Activated CD4-positive, alpha-beta T cell treated with anti-CD3 and anti-CD28 coated beads for 48 hours (primary cell): ENCODE results near the gene STPG4.

Source experiments
- DNase-seq: peaks from one replicate; pipeline ENCODE4 v3.0.0-alpha.2; 2020

STPG4 gene

DNA sequence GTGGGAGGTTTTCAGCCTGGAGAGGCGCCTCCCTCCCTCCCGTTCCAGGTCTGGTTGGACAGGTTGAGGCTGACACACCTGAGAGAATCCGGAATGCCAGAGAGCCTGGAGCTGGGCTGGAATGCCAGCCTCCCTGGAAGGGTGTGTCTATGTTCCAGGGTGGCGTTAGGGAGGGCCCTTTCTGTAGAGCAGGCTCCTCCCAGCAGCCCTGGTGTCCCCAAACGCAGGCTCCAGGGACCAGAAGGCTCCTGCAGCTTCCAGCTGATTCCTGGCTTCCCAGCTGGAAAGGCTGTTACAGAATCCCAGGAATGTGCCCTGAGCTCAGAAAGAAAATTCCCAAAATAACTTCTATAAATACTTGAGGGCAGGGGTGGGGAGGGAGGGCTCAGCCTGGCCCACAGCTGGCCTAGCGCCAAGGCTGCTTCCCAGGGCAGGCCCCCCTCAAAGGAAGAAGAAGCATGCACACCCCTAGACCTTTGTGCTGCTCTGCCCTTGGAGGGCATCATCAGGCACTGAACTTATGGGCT, 85.4 kb downstream of the STPG4 start:
- DNase-seq, result no peak

DNA sequence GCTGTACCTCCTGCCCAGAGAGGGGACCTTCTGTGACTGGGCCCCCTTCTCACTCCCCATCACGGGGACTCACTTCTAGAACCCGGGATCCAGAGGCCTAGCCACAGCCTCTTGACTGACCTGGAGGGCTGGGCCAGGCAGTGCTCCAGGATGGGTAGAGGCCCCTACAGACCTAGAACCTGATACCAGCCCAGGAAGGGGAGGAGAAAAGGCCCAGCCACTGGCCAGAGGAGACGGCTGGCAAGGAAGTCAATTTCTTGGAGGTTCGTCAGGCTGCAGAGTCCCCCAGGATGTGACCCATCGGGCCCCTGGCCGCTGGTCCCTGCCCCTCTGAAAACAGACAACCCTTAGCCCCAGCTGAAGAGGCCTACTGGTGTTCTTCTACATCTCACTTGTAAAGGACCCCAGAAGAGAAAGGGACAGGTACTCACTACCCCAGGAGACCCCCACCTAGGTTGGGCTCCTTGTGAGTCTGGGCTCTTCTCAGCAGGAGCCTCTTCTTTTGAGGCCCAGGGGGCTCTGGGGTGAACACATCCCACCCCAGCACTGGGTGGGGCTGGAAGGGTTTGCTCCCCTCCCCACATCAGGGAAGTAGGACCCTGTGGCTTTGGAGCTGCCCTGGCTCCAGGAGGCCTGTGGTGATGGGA, 86.0 kb downstream of the STPG4 start:
- no peak for DNase-seq

DNA sequence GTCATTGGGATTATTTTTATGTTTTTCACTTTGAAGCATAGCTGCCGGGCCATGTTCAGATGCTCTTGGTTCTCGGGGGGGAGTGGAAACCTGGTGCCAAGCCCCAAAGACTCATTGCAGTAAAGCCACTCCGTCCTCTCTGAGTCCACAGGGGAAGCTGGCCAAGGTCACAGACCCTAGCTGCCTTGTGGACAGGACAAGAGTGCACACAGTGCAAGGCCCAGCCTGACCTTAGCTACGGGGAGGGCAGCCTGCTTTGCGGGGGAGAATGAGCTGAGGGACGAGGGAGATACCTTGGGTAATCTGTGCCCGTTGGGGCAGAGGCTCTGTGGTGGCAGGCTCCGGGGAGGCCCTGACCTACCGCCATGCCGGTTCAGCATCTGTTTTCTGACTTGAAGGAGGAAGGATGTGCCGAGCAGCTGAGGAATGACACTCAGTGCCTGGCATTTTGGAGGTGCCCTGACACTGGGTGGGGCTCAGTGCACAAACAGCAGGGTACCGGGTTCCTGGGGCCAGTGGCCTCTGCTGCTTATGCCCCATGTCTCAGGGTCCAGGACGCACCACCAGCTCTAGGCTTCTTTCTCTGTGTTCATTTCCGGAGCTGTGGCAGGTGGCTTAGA, 87.2 kb downstream of the STPG4 start:
- no peak for DNase-seq

DNA sequence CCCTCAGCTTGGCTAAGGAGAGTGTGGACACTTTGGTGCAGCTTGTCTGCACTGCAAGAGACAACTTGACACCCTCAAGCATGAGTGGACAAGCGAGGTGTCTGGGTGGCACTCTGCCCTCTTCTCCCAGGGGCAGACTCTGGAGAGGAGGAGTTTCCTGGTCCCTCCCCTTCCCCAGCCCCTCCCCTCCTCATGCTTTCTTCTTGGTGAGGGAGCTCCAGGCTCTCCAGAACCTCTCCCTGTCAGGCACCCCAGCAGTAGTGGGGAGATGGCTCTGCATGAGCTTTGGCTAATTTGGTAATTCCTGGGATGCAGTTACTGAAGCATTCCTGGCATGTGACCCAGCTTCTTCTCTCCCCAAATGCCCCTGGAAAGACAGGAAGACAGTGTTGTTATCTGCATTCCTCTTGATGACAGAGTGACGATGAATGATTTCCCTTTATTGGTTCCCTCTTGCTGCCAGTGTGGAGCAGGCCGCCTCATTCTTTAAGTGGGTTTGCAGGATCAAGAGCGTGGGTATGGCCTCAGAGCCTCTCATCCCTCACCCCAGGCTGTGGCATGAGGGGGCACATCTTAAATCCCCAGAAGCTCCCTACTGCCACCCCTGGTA, 89.2 kb downstream of the STPG4 start:
- DNase-seq, result no peak

DNA sequence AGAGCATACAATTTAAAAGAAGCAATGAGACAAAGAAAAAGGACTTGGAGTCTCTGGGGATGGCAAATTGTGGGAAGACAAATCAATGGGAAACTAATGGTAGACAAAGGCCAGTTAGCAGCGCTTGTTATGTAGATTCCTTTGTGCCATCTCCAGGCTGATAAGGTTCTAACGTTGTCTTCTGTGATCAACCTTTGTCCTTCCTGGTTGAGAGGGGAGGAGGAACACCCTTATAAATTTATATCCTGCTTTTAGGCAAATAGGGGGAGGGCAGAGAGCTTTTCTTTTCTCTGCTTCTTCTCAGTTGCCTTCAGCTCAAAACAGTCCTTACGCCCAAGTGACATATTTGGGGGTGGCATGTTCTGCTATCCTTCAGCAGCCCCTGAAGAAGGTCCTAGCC, 89.8 kb downstream of the STPG4 start:
- DNase-seq, result no peak

DNA sequence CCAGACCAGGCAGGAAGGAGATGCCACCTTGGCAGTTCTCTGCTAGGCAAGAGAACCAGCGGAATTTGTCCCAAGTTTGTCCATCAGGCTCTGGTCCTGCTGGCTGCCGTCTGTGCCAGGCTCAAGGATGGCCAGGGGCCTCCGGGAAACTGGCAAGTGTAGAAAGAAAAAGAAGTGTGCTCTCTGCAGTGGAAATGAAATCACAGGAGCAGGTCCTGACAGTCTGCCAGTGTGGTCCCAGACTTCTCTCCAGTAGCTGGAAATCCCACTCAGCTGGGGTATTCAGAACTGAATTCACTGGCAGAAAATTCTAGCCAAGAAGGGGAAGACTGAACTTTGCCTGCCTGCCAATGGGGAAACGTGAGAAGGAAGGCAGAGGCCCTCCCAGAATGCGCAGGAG, 91.0 kb downstream of the STPG4 start:
- no peak for DNase-seq

DNA sequence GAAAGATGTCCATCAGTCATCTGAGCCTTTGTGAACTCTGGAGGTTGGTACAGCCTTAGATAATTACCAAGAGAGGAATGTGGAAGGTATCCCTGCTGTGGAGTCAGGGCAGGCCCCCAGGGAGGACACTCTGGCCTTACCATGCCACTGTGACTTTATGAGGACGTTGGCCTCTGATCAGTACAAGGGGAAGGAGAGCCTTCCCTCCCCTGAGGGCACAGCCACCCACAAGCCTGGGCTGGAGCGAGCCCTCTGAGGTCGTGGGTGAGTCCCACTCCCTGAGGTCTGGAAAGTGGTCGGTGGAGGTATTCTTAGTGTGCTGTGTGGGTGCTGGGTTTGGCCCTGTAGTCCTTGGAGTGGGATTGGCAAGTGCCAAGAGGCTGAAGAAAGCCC, 91.6 kb downstream of the STPG4 start:
- DNase-seq, result no peak

DNA sequence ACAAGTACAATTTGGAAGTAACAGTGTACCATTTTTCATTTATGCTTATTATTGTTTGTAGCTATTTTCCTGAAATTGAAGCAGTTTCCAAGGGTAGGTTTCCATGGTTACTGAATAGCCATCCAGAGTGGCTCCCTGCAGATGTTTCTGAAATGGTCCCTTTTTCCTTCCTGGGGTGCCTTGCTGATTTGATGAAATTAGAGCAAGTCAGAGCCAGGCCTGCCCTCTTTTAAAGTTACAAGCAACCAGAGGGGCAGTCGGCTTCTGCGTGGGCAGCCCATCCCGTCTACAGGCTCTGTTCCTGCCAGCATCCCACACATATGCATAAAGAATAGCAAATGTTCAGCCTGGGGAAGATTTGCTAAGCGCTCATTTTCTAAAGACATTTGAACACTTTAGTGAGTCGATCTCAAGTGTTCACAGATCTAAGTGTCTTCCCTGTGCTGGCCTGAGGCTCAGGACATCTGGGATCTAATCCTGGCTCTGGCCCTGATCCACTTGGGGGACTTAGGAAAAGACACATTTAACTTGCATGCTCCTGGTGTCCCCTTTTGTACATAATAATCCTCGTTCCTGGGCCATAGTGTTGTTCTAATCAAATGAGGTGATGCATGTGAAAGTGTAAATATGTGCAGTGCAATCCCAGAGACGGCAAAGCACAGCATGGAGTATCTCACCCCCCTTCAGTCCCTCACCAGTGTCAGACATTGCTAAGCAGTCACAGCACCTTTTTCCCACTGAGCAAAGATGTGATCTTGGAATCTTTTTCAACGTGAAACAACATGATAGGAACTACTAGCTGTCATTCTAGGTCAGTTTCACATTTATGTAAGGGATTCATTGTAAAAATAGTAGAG, 92.2 kb downstream of the STPG4 start:
- no peak for DNase-seq

DNA sequence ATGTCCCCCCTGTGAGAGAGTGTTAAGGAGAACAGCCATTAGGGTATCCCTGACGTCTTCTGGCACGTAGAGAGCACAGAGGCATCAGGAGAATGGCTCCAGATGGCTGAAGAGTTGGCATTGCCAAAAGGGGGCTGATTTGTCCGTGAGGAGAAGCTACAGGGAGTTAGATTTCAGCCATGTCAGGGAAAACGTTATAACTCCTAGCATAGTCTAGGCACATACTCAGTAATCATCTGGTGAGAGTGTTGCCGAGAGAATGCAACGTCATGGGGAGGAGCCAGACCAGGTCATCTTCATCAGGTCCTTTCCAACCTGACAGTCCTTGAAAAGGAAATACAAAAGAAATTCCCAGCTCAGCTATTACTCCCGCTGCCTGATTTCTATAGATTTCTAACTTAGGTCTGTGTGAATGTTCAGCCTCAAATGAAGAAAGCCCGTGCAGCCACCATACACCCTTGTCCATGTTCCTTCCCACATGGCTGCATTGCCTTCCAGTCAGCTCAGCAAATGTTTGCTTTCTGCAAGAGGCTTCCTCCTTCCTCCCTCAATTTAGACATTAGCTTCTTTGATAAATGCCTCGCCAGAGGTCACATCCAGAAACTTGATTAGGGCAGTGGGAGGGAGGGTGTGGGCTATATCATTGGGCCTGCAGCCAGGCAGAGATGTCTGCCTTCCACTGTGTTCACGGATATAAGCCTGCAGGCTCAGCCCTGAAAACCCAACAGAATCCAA, 93.0 kb downstream of the STPG4 start:
- DNase-seq, result no peak

DNA sequence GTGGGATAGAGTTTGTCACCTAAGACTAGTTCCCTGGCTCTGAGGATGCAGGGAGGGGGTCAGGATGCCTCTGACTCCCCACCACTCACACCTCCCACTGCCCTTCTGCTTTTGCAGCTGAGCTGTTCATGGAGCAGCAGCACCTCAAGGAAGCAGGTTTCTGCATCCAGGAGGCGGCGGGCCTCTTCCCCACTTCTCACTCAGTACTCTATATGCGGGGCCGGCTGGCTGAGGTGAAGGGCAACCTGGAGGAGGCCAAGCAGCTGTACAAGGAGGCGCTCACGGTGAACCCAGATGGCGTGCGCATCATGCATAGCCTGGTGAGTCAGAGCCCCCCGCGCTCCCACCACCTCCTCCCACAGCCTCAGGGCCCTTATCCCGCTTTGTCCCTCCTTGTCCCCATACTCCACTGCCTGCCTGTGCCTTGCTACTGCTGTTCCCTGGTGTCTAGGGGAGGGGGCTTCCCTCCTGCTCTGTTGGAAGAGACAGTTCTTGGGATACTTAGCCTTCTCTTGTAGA, 94.4 kb downstream of the STPG4 start:
- no peak for DNase-seq

DNA sequence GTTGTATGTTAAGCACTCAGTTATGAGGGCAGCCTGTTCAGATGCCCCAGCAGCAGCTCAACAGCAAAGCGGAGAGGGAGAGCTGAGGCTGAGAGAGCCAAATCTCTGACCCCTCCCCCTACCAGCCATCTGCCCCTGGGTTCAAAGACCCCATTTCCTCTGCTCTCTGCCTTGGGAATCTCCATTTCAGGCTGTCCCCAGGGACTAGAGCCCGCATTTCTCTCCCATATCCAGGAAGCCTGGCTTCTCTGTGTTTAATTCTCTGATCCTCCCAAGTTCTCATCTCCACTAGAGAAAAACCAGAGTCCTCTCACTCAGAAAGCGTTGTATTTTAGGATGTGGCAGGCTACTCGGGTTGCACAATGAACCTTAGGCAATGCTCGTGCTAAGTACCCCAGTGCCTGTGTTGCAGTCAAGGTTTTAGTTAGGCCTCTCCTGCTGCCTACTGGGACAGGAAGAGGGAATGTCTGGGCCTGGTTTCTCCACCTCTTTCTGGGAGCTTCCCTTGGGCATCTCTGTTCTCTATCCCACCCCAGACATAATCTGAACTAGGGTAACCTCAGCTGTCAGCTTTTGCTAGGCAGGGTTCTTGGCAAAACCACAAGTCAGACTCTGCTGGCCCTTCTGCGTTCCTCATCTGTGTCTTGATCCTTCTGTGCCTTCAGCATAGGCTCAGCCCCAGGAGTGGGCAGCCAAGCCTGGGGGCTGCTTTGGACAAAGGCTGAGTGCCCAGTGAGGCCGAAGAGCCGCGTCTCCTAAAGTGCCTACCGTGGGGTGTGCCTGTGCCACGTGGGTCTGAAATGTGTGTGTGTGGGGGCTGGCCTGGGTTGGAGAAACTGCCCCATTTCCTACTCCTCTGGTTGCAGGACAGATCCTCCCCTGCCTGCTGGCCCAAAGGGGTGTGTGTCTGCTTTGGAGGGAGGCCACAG, 96.8 kb downstream of the STPG4 start:
- DNase-seq, result no peak

DNA sequence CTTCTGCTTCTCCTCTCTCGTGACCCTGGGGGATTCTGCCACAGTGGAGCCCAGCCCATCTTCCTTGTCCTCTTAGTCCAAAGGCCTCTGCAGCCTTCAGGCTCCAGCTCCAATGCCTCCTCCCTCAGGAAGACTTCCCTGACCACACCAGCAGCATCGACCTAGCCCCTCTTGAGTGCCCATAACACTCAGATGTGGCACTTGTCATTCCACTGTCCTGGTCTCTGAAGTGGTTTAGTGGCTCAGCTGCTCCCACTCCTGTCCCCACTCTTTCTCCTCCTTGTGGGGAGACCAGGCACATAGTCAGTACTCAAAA, 97.5 kb downstream of the STPG4 start:
- DNase-seq, result no peak

DNA sequence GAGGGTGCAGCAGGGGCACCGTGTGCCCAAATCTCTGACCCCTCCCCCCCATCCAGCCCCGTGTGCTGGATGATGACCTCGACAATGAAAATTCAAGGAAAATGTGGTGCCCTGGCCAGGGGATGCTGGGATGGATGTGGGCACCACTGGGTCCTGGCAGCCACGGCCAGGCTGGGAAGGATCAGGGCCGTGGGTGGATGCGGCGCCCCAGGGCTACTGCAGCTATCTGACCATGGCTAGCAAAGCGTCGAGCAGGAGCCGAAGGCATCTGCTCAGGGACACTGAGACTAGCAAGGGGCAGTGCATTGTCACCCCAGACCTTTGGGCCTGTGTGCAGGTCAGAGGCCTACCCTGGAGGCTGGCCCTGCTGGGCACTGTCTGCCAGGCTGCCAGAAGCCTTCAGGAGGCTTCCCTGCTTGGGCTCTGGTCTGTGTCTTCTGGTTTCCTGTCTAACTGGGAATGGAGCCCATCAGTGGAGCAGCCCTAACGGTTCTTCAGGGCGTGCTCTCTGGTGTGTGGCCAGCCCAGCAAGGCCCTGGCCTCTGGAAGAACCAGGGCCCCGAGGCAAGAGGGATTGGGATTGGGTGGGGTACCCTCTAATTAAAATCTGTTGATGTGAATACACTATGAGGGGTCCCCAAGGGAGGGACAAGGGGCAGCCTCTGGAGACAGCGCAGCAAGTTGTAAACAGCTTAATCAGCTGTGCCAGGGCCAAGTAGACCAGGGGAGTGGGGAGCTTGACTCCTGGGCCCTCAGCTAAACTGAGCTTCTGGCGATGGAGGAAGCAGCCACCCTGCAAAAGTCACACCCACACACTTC, 98.0 kb downstream of the STPG4 start:
- no peak for DNase-seq

DNA sequence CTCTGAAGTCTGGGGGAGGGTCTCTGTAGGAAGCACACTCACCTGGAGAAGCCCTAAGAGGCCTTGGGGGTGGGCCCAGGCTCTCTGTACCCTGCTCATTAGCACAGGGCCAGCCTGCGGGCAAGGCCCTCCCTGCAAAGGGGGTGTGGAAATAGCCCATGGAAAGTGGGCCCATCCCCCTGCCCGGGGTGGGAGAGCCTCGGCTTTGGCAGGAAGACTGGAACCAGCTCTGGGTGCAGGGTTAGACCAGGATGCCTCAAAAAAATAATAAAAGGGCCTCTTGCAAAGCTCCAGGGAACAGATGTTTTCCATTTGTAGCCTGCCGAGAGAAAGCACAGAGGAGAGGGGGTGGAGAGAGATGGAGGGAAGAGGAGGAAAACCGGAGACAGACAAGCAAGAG, 98.7 kb downstream of the STPG4 start:
- DNase-seq, result no peak

DNA sequence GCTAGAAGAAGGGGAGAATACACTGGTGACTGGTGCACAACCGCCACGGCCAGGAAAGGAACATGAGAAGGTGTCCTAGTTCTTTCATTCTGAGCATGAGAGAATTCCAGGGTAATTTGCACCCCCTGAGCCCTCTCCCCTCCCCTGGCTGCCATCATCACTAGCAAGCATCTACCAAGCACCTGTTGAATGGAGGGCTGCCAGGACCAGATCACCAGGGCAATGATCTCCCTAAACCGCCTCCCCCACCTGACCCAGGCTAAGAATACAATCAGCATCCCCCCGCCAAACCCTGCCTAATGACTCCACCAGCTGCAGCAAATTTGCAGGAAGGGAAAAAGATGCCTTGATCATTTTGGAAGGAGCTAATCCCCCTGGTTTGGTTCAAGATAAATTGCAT, 100.2 kb downstream of the STPG4 start:
- no peak for DNase-seq

DNA sequence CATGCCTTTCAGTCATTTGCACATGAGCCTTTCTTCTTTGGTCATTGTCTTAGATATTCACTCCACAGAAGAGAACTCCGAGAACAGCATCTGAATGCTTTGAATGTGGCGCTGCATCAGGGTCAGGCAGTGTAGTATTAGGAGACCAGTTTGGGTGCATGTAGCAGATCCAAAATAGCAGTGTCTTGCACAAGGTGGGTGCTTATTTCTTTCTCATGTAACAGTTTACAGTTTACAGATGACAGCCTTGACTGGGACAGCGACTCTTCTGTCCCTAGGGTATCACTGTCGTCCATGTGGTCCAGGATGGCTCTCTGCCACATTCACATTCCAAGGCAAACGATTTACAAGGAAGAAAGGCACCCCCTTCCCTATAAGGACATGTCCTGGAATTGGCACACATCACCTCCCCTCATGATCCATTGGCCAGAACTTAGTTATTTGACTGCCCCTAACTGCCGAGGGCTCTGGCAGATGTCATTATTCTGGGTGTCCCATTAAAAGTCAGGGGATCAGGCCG, 101.0 kb downstream of the STPG4 start:
- DNase-seq, result no peak

DNA sequence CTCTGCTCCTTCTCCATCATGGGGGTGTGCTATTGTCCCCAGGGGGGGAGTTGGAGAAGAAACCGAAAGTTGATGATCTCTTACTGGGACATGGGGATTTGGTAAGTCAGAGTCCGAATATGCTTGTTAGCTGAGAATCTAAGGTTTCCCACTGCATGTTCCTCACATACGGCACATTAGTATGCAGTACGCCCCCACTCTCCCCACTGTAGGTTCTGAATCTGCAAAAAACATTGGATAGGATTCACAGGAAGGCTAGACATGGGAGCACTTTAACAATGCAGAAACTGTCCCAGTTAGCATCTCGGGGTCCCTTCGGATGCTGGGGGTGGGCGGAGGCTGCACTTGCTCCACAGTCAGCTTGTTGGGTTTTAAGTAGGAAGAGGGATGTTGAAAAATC, 102.3 kb downstream of the STPG4 start:
- DNase-seq, result no peak

DNA sequence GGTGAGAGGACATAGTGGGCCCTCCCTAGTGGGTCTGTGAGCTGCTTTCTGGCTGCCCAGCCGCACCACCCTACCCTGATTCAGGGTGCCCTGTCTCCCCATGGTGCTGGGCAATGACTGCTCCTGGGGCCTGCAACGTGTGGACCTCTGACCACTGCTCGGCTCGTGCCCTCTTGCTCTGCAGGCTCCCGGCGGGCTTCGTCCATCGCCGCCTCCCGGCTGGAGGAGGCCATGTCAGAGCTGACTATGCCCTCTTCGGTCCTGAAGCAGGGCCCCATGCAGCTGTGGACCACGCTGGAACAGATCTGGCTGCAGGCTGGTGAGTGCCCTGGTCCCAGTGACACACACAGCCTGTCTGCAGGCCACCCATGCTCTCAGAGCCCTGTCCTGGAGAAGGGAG, 103.5 kb downstream of the STPG4 start:
- no peak for DNase-seq

DNA sequence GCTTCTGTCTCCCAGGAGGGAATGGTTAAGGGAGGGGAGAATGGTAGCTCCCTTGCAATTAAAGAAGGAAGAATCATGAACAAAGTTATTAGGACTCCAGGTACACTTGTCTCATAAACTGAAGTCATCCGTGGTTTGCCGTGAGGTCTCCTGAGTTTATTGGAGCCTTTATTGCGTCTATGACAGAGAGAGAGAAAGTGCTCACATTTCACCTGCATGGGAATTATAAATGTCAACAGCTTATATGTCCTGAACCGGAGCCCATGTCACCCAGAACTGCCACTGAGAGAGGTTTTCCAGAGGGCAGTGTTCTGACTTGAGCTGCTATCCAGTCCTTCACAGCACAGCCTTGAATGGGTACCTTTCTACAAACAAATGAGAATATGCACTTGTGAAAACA, 104.3 kb downstream of the STPG4 start:
- no peak for DNase-seq

DNA sequence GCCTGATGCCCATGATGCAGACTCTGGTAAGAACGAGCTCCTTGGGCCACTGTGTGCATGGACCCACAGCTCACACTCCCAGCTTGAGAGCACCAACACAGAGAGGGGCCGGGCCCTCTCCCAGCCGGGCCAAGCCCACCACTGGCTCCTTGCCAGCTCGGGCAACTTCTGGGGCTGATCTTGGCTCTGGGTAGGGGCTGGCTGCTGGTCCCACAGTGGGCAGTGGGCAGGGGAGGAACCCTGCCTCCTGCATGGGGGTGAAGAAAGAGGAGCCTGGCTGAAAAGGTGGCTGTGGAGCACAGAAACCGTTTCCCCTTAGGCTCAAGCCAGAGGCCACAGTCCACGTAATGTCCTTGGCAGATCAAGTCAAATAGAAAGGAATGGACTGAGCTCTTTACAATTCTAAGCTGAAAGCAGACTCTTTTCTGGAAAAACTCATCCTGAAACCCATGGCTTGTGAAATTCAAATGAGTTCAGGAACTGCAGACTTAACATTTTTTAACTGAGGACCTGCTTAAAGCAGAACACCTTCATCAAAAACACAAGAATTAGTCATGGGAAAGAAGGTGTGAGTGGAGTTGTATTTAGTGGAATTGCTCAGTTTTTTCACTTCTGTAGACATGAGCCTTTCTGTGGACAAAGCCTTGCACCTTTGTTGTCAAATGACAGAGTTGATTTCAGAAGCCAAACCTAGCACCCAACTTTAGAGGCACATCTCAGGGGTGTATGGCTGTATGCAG, 104.9 kb downstream of the STPG4 start:
- no peak for DNase-seq
